AG04450 (cell line): Measurements from ENCODE around the gene MAP2K5. TPM values are rescaled to one million over a fixed set of nuclear protein-coding genes. Genes with fewer than 3 reads are reported as not detected.

Source experiments
- CTCF ChIA-PET: fragments of 300-600, 350-600 bp; formaldehyde crosslinking; extraction: SDS; loops from one replicate; lab custom pipeline; 2022; ENCODE audit warnings: antibody characterized with exemption, inconsistent platforms; lab: Charles Lee
- POLR2A ChIA-PET: fragments of 350-600 bp; formaldehyde crosslinking; extraction: SDS; loops from one replicate; lab custom pipeline; 2021; ENCODE audit warnings: antibody characterized with exemption, inconsistent platforms; lab: Yijun Ruan, JAX
- DNase-seq: peaks from one replicate; pipeline ENCODE4 v3.0.0-alpha.2; 2011; ENCODE audit warnings: low read depth, low spot score
- H3K27ac ChIP-seq: one replicate; pipeline ENCODE4 v1.5.1; 2012; ENCODE audit warnings: low read depth, low read length, control low read depth
- H3K27me3 ChIP-seq: one replicate; pipeline ENCODE4 v1.6.0; 2012; ENCODE audit warnings: low read length; ENCODE audit not compliant: control insufficient read depth, insufficient read depth
- H3K4me3 ChIP-seq: 2 replicates; pipeline ENCODE4 v1.5.1; 2011; ENCODE audit warnings: mild to moderate bottlenecking, low read depth, low read length, control low read depth
- H3K9me3 ChIP-seq: 2 replicates; pipeline ENCODE4 v1.5.1; 2012; ENCODE audit warnings: low read length; ENCODE audit not compliant: control insufficient read depth, insufficient read depth
- CTCF ChIP-seq: IDR thresholded peaks from 2 replicates; pipeline ENCODE4 v1.5.1; 2011; ENCODE audit warnings: low read depth, low read length, control low read depth, inconsistent platforms
- polyA plus RNA-seq: library from polyadenylated mRNA; depleted of rRNA; stranded (reverse); fragments of >200 nt; gene quantifications from 2 replicates; pipeline ENCODE4 v1.2.3, GENCODE V29; 2011

Gene MAP2K5
- polyA plus RNA-seq, 1 experiment = 5.4 TPM

GRCh38 chr15:67587331-67587730 is 44.8 kb downstream of the MAP2K5 start:
- ChIA-PET CTCF (no interaction called here), POLR2A (no interaction called here)
- DNase-seq = no peak
- Histone ChIP-seq H3K4me3 (no peak overlapping the region), H3K9me3 (no peaks in the 10 kb centered on the region), H3K27ac (no peak overlapping the region), H3K27me3 (no peaks in the 10 kb centered on the region)
- TF ChIP-seq CTCF = no peak

- no peak overlapping the region for H3K4me3 ChIP-seq
- ChIA-PET CTCF (no interaction called here), POLR2A (no interaction called here)
- no peaks in the 10 kb centered on the region for H3K27me3 ChIP-seq
- no peak for DNase-seq
- no peak for TF ChIP-seq CTCF
- H3K9me3 ChIP-seq = no peaks in the 10 kb centered on the region
- no peak overlapping the region for H3K27ac ChIP-seq
These were observed 45.3 kb downstream of the MAP2K5 start for GRCh38 chr15:67587754-67588153.

- Histone ChIP-seq H3K9me3 (no peaks in the 10 kb centered on the region), H3K27ac (no peak overlapping the region), H3K4me3 (no peak overlapping the region), H3K27me3 (no peaks in the 10 kb centered on the region)
- ChIA-PET CTCF (no interaction called here), POLR2A (no interaction called here)
- TF ChIP-seq CTCF = no peak
- no peak for DNase-seq
These were observed 47.7 kb downstream of the MAP2K5 start for GRCh38 chr15:67590191-67590590.

GRCh38 chr15:67592245-67592644 is 49.7 kb downstream of the MAP2K5 start:
- Histone ChIP-seq H3K4me3 (no peak overlapping the region), H3K27me3 (no peaks in the 10 kb centered on the region), H3K27ac (no peak overlapping the region), H3K9me3 (no peaks in the 10 kb centered on the region)
- DNase-seq = no peak
- ChIA-PET POLR2A (no interaction called here), CTCF (no interaction called here)
- TF ChIP-seq CTCF = no peak

- H3K27me3 ChIP-seq = no peaks in the 10 kb centered on the region
- no peak overlapping the region for H3K27ac ChIP-seq
- no peak for DNase-seq
- ChIA-PET CTCF (no interaction called here), POLR2A (interaction anchor here (1.6 kb wide), 1 partner anchor 18 kb away, joined by 5 read pairs; no protein-coding TSS in a partner anchor)
- TF ChIP-seq CTCF = no peak
- H3K4me3 ChIP-seq = no peak overlapping the region
- no peaks in the 10 kb centered on the region for H3K9me3 ChIP-seq
These were observed 51.1 kb downstream of the MAP2K5 start for GRCh38 chr15:67593562-67593961.
